OCI-LY7 (cell line): Measurements from ENCODE around the gene FGD4.

Experiments used
- EZH2phosphoT487 ChIP-seq: fragments of 200-600 bp; sonication (generic); IDR thresholded peaks from 2 replicates; pipeline ENCODE4 v1.6.1; 2018; ENCODE audit warnings: low read depth, borderline replicate concordance, mild to moderate bottlenecking, mixed run types, antibody characterized with exemption, low read length, moderate library complexity, mixed read lengths
- TF ChIP-seq, protein P1 (sequence below): fragments of 200-600 bp; sonication (generic); conservative IDR thresholded peaks from 2 replicates; pipeline ENCODE4 v1.5.1; 2014; ENCODE audit warnings: mild to moderate bottlenecking, antibody characterized with exemption, low read length, moderate library complexity, mixed read lengths

DNA sequence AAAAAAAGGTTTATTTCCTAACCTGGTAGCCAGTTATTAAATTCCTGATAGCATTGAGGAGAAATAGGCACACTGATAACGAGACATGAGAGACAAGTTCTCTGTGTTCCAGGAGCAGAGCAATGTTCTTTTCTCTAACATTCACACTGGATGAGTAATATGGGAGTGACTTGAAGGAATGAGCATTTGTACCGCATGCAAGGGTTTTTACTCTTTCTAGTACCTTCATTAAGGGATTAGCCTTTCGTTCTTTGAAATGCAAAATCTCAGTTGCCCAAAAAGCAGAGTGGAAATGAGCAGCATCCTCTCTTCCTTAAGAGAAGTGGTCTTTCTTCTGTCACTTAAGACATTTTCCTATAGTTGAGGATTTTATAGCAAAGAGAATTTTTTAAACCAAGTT, 54.7 kb downstream of the FGD4 start:
- TF ChIP-seq, protein P1, sequence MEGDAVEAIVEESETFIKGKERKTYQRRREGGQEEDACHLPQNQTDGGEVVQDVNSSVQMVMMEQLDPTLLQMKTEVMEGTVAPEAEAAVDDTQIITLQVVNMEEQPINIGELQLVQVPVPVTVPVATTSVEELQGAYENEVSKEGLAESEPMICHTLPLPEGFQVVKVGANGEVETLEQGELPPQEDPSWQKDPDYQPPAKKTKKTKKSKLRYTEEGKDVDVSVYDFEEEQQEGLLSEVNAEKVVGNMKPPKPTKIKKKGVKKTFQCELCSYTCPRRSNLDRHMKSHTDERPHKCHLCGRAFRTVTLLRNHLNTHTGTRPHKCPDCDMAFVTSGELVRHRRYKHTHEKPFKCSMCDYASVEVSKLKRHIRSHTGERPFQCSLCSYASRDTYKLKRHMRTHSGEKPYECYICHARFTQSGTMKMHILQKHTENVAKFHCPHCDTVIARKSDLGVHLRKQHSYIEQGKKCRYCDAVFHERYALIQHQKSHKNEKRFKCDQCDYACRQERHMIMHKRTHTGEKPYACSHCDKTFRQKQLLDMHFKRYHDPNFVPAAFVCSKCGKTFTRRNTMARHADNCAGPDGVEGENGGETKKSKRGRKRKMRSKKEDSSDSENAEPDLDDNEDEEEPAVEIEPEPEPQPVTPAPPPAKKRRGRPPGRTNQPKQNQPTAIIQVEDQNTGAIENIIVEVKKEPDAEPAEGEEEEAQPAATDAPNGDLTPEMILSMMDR = no peak
- TF ChIP-seq EZH2phosphoT487 = no peak
